ENCODE results near the gene MPZL3.

MPZL3 gene

DNA sequence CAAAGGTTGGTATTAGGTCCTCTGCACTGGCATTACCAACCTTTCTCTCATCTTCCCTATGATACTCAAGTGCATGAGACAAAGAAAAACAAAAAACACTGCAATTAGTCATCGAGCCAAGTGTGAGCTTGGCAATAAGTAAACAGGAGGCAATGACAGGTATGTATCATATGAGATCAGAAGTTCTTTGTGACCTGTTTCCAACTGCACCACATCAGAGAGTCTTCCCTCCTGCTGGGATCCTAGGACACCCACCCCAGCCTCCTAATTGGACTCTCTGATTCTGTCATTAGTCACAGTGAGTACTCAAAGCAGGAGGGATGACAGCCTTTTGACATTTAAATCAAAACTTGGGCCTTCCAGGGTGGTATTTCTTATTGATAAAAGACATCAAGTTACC, 19.5 kb downstream of the MPZL3 start:
- no peak for DNase-seq (ENCODE audit: low spot score)

GRCh38 chr11:118231461-118231860, 20.7 kb downstream of the MPZL3 start:
- DNase-seq (ENCODE audit: low spot score): no peak

DNA sequence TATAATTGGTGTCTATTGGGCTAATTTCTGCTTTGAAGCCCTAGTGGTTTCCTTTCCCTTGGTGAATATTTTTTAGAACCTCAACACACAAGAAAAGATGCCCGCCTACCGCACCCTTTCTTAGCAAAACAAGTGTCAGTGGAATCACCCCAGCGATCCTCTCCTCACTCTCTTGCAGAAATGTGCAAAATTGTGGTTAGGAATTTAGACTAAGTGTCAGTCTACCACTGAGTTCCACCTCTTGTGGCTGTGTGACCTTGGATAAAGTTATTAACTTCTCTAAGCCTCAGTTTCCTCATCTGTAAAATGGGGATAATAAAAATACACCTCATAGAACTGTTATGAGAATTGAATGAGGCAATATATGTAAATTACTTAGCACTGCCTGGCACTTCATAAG, 22.1 kb downstream of the MPZL3 start:
- DNase-seq (ENCODE audit: low spot score): no peak

DNA sequence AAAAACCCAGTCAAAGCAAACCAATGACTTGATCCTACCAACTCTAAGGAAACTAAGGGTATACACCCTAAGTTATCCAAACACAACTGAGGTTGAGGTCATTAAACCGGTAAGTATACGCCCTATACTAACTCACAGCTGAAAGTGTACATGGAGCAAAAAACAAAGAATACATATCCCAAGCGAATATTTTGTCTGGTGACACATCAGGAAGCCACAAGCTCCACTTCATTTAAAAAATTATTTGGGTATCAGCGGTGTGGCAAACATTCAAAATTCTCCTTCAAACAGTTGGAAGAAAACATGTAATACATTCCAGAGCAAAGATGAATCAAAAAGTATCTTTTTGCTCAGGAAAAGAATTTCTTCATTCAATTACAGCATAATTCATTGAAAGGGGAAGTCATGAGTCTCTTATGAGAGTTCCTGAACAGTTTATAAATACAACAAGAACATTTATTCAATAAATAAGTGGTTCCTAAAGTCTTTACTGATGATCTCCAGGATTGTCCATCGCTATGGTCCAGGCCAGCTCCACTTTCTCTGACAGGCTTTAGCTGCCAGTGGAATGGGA, 22.8 kb downstream of the MPZL3 start:
- no peak for DNase-seq (ENCODE audit: low spot score)

DNA sequence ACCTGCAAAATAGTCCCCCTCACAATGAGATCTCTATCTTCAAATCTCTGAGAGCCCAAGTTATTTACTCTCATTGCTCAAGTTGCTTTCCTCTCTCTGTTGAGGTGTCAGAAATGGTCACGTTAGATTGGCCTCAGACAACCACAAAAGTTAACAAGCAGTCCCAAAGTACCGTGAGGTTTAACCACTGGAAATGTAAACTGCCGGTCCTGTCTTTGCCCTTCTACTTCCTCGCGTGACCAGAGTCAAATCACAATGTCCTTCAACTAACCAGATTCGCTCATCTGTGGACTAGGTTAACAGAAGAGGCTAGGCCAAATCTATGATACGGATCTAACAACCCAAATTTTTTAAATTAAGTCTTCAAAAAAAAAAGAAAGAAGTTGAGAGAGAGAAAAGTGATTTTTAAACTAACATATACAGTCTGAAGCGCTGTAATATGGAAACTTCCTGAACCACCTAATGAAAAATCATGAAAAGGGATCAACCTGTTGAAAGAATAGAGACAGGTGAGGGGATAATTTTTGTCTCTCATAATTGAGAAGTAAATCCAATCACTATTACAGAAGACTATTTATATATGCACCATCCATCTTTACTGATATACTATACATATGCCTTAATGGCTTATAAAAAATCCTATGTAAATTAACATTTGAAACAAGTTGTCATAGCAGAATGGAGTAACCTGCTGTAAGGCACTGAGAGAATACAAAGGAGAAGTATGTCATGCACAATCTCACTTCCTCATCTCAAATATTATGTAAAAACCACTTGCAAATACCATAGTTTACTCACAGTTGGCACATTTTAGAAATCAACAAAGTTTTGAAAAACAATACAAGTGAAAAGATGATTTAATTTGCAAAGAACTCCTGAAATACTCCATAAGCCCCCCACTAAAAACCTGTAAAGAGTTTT, 24.0 kb downstream of the MPZL3 start:
- DNase-seq (ENCODE audit: low spot score): no peak

DNA sequence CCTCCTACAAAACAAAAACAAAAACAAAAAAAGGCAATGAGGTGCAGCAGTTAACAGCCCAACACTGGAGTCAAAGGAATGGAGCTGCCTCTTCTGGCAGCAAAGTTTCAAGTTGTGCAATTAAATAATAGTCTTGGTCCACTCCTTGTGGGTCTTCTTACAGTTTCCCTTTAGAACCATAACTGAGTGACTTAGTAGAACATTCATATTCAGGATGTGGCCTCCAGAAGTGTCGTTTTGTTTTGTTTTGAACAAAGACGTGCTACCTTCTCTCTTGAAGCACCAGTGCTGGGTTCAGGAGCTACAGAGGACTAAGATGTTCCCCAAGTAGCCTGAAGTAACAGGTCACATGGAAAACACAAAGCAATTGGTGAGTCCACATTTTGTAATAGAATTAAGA, 25.4 kb downstream of the MPZL3 start:
- no peak for DNase-seq (ENCODE audit: low spot score)

DNA sequence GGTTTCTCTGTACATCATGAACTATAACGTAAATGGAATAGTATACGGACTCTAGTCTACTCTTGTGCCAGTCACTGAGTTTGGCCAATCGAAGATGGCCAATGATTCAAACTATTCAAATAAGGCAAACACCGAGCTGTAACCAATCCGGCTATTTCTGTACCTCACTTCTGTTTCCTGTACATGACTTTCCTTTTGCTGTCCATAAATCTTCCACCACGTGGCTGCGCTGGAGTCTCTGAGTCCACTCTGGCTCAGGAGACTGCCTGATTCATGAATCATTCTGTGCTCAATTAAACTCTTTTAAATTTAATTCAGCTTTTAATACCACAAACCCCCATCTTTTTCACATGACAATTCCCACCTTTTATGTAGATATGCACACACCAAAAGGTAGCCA, 25.9 kb downstream of the MPZL3 start:
- DNase-seq (ENCODE audit: low spot score): no peak

GRCh38 chr11:118224511-118225188, 27.5 kb downstream of the MPZL3 start, which contains the start of gene JAML:
TSS of gene JAML (minus strand) at chr11:118225011. CDS start at chr11:118214866, 10,145 bp downstream.
- DNase-seq (ENCODE audit: low spot score): no peak

DNA sequence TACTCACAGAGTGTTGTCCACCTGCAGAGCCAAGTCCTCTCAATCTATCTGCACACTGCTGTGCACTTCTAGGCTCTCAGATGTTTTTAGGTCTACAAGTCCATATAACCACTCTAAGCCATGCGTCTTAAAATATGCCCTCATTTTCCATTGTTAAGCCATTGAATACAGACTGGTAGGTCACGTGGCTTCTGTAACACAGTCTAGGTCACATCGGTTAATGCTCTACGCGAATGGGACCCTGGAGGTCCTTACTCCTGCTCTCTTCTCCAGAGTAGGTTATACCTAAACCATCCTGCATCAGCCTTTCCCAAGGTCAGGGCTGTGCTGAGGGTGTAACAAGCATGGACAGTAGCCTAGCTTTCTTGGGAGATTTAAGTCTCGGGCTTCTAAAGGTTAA, 28.2 kb downstream of the MPZL3 start:
- no peak for DNase-seq (ENCODE audit: low spot score)

GRCh38 chr11:118223570-118223969, 28.6 kb downstream of the MPZL3 start:
- DNase-seq (ENCODE audit: low spot score): no peak

DNA sequence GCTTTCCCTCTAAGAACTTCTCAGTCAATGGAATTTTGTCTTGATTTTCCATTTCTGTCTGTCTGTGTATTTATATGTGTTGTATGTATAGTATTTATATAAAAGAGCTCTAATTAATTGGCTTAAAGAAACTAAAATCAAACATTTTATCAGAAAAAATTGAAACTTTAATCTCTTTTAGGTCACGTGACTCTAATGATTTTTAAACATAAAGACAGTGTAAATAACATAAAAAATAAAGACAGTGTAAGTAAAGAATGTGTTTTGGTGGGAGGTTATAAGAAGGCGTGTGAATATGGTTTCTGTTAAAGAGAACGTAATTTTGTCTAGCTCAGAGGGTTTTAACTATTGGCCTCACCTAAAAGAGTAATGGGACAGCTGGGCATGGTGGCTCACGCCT, 29.7 kb downstream of the MPZL3 start:
- DNase-seq (ENCODE audit: low spot score): no peak

- no peak for DNase-seq (ENCODE audit: low spot score)
Observed at GRCh38 chr11:118221419-118221818, 30.7 kb downstream of the MPZL3 start.

- no peak for DNase-seq (ENCODE audit: low spot score)
Observed at GRCh38 chr11:118219732-118220131, 32.4 kb downstream of the MPZL3 start.

DNA sequence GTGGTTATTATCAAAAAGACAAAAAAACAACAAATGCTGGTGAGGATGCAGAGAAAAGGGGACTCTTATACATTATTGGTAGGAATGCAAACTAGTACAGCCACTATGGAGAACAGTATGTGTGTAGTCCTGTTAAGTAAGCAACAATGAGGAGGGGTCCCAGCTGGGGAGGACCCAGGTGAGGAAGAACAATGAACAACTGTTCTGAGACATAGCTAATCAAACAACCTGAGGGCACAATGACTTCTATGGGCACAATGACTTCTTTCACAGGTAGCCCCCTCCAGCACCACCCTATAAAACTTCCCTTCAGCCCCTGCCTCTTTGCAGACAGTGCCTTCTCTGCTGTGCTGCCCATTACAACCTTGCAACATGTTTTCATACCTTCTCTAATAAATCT, 32.9 kb downstream of the MPZL3 start:
- DNase-seq (ENCODE audit: low spot score): no peak

DNA sequence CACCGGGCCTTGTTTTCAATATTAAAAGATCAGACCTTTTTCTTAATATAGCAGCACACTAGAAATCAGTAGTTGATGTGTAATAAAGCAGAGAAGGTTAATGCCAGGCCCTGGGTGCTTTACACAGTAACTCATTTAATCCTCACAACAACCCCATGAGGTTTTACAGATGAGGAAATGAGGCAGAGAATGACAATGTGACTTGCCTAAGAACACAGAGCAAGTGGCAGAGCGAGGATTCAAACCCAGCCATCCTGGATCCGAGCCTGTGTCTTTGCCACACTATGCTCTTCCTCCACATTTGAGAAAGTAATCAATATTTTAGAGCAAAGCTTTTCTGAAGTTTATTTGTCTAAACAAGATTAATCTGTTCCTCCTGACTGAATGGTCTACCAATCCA, 34.6 kb downstream of the MPZL3 start:
- DNase-seq (ENCODE audit: low spot score): no peak

GRCh38 chr11:118216621-118217481, 35.3 kb downstream of the MPZL3 start:
- no peak for DNase-seq (ENCODE audit: low spot score)

DNA sequence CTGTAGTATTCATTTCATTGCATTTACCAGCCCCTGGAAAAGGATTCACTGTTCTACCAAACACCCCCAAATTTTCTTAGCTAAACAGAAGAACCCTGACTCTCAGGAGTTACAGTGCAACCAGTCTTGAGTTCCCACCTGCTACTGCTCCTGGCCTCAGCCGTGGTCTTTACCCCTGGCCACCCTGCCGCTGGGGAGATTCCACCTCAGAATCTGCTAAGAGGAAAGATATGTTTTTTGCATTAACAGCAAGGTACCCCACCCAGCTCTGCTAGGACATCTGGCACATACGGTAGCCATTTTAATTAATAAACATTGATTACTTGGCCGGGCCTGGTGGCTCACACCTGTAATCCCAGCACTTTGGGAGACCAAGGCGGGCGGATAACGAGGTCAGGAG, 36.4 kb downstream of the MPZL3 start:
- DNase-seq (ENCODE audit: low spot score): no peak

GRCh38 chr11:118215262-118215661, 36.9 kb downstream of the MPZL3 start:
- no peak for DNase-seq (ENCODE audit: low spot score)

GRCh38 chr11:118214210-118214914, 37.8 kb downstream of the MPZL3 start:
- DNase-seq (ENCODE audit: low spot score): no peak

- DNase-seq (ENCODE audit: low spot score): no peak
Observed at GRCh38 chr11:118213781-118214180, 38.4 kb downstream of the MPZL3 start.

DNA sequence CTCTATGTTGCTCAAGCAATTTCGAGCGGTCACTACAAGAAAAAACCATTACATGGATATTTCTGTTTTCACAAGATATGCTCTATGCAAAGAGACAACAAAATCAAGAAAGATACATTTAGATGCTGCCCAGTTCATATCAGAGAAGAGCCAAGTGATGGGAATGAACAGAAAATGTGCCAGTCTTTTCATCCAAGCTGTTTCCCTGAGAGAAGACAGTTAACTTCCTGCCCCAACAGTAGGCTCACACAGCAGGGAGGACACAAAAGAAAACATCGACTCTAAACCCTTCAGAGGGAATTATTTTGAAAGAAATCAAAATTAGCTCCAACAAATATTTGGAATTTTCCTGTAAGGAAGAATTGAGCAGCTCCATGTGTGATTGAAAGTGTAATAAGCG, 39.0 kb downstream of the MPZL3 start:
- DNase-seq (ENCODE audit: low spot score): no peak

All from COLO829 (cell line).